ENCODE data around the gene GPR176.

- TF ChIP-seq CTCF (IDR thresholded peaks at IDR 0.05; ENCODE audit: poor library complexity, severe bottlenecking) (no peak), REST (IDR thresholded peaks at IDR 0.05; ENCODE audit: borderline replicate concordance) (no peak)
These were observed 29.4 kb downstream of the GPR176 start for GRCh38 chr15:39890621-39891020.
